ENCODE measurements around the gene SIPA1.

DNA sequence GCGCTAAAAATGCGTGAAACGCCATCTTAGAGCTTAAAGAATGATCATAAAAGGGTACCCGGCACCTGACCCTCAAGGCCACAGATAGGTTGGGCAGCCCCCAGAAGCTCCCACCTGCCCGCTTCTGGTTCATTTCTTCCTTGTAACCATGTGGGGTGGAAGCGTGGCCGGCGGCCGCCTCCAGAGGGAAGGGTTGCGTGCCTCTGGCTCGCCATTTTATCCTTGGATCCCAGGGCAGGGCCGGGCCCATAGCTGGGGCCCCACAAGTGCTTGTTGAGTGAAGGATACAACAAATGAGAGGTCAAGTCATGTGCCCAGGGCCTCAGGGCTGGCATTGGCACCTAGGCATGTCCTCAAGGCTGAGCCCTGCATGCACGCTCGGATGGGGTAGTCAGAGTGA lies 16.4 kb upstream of the SIPA1 start:
- no peak for TF ChIP-seq ZNF274 (IDR thresholded peaks at IDR 0.05; ENCODE audit: low read depth, low read length)
- TF ChIP-seq YY1 (IDR thresholded peaks at IDR 0.05; ENCODE audit: insufficient read depth, insufficient read length) = no peak
- no peak for TF ChIP-seq SUZ12 (IDR thresholded peaks at IDR 0.05; ENCODE audit: extremely low read depth, insufficient read depth, insufficient read length)
